HG02973 (cell line): ENCODE measurements around the gene SZRD1.

ENCODE experiments used
- ATAC-seq: cut with Tn5 transposase; IDR thresholded peaks from one replicate; pipeline ENCODE4 v1.9.1; 2021; ENCODE audit warnings: moderate library complexity; ENCODE audit not compliant: unreplicated experiment

The SZRD1 gene

GRCh38 chr1:16393570-16394521 is 26.8 kb downstream of the SZRD1 start:
- no peak for ATAC-seq

DNA sequence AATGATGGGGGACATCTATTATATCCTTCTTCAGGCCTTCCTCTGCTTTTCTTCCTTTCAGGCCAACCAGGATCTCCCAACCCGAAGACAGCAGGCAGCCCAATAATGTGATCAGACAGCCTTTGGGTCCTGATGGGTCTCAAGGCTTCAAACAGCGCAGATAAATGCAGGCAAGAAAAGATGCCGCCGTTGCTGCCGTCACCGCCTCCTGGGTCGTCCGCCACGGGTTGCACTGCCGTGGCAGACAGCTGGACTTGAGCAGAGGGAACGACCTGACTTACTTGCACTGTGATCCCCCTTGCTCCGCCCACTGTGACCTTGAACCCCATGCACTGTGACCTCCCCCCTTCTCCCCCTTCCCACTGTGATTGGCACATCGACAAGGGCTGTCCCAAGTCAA is 27.9 kb downstream of the SZRD1 start:
- ATAC-seq: no peak

DNA sequence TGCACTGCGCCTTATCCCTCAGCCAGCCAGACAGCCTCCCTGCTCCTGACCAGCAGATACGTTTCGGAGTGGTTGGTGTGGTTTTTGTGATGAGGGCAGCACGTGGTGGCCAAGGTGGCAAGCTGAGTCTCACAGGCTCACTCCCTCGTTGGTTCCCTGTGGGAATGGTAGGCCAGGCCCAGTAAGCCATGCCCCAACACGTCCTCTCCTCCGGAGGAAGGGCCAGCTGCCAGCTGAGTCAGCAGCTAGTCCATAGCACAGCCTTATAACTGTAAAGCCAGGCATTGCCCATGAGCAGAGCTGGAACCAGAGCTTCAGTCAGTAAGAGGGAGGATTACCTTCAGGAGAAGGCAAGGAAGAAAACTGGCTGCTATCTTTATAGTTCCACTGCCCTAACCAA is 29.5 kb downstream of the SZRD1 start:
- ATAC-seq: no peak

DNA sequence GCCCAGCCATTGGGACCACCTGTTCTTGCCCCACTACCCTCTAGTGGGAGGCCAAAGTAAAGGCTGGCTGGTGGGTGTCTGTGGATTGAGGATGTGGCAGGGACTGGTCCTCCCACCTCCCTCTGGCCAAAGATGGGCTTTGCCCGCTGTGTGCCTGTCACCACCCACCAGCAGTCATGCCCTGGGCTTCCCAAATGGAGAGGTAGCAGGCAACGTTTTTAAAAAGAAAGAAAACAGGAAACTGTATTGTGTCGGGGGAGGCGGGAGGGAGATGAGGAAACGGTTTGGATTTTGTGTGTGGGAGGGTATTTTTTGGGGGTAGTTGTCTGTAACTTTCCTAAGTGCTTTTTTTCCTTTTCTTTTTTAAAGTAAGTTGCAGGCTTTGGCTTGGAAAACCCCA is 30.1 kb downstream of the SZRD1 start:
- ATAC-seq: no peak

DNA sequence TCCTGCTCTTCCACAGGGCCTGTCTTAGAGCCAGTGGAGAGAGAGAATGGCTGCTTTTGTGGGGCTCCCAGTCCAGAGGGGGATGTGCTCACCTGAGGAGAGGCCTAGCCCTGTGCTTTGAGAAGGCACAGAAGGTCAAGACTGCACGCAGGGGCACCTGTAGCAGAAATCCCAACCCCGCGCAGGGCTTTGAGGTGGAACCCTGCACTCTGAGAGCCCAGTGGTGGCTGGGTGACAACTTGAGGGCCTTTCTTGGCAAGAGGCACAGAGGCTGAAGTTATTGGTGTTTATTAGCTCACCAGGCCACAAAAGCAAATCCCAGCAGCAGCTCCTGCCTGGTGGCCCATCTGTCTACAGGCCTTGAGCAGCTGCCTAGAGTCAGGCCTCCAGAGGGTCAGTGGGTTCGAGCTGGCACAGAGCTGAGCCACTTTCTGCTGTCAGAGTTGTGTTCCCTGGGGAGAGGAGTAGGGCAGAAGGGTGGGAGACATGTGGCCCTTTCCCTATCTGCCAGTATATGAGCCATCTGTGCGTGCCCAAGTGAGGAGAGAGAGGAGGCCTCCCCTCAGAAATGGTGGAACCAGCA is 31.4 kb downstream of the SZRD1 start:
- ATAC-seq: no peak

DNA sequence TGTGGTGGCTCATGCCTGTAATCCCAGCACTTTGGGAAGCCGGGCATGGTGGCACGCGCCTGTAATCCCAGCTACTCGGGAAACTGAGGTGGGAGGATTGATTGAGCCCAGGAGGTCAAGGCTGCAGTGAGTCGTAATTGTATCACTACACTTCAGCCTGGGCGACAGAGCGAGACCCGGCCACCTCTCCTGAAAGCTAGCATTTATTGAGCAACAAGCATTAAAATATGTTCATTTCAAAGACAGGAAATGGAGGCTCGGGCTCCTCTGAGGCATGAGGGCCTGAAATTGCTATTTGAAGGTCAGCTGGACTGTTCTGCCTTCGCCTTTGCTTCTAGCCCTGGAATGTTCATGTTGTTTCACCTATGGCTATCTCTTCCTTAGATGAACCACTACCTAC is 35.7 kb downstream of the SZRD1 start:
- no peak for ATAC-seq

DNA sequence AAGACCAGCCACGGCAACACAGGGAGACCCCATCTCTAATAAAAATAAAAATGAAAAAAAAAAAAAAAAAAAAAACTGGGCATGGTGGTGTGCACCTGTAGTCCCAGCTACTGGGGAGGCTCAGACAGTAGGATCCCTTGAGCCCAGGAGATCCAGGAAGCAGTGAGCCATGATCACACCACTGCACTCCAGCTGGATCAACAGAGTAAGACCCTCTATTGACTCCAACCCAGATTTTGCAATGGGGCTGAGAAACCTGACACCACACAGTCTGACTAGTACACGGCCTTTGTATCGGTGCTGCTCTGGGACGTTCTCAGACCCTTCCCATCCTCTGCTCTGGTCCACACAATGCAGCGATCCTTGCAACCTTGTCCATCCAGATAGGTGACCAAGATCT is 38.4 kb downstream of the SZRD1 start:
- no peak for ATAC-seq

GRCh38 chr1:16406868-16407267 is 39.8 kb downstream of the SZRD1 start:
- ATAC-seq: no peak

DNA sequence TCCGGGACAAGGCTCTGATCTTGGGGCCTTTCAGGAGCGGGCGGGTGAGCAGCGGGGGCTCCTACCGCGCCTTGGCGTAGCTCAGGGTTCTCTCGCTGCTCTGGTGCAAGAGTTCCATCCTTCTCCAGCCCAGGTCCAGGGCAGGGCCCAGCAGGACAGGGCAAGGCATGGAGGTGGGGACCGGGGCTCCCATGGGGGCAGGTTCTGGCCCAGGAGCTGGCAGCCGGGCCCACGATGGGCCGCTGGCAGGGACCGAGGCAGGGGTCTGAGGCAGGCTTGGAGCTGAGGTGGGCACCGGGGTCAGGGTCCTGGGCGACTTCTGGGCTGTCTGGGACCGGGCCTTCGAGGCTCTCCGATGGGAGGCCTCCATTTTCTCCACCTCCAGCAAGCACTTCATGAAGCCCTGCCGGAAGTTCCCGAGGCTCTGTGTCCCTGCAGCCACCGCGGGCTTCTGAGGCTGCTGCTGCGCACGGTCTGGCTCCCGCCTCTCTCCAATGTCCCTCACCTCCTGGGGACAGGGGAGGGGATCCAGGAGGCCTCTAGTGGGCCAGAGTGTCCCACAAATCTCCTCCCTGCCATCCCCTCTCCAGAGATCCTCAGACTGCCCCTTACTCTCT is 42.6 kb downstream of the SZRD1 start:
- ATAC-seq: no peak

DNA sequence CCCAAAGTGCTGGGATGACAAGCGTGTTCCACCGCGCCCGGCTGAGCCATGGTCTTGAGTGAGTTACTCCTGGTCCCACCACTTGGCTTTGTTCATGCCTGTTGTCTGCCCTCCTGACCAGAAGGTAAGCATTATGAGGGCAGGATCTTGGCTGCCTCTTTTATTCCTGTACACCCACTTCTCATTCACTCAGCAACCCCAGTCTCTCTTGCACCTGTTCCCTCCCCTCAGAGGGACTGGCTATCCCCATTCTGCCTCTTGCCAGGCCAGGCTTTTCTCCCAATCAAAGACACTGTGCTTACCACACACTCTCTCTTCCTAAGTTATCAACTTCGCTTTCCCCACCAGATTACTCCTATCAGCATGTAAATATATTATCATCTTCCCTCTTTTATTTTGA is 43.8 kb downstream of the SZRD1 start:
- no peak for ATAC-seq

GRCh38 chr1:16413191-16413590 is 46.1 kb downstream of the SZRD1 start:
- no peak for ATAC-seq

- no peak for ATAC-seq
Measured at GRCh38 chr1:16418823-16419425, 51.9 kb downstream of the SZRD1 start.

DNA sequence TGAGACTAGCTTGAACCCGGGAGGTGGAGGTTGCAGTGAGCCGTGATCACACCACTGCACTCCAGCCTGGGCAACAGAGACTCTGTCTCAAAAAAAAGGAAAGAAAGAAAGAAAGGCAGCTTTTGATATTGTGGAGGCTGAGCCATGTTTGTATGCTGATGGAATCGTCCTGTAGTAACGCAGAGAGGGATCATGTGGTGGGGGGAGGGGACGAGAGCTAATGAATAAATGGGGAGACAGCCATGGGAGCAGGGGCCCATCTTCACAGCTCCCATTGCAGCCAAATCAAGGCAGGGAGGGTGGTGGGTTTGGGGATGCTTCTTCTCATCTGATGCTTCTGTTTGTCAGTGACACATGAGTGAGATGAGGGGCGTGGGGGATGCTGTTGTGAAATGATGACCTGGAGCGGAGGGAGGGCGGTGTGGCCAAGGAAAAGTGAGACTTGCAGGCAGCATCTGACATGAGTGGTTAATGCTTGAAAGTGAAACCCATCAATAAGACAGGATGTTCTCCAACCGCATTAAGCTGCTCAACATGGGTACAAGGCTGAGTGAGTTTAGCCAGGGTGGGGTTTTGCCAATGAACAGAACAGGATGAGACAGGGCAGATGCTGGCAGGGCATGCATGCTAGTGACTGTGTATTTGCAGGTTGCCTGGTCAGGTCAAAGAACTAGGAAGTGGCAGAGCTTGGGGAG is 53.5 kb downstream of the SZRD1 start:
- ATAC-seq: peak; percentile 67

GRCh38 chr1:16421201-16421600 is 54.2 kb downstream of the SZRD1 start:
- ATAC-seq: no peak

GRCh38 chr1:16422041-16422440 is 55.0 kb downstream of the SZRD1 start:
- ATAC-seq: no peak

DNA sequence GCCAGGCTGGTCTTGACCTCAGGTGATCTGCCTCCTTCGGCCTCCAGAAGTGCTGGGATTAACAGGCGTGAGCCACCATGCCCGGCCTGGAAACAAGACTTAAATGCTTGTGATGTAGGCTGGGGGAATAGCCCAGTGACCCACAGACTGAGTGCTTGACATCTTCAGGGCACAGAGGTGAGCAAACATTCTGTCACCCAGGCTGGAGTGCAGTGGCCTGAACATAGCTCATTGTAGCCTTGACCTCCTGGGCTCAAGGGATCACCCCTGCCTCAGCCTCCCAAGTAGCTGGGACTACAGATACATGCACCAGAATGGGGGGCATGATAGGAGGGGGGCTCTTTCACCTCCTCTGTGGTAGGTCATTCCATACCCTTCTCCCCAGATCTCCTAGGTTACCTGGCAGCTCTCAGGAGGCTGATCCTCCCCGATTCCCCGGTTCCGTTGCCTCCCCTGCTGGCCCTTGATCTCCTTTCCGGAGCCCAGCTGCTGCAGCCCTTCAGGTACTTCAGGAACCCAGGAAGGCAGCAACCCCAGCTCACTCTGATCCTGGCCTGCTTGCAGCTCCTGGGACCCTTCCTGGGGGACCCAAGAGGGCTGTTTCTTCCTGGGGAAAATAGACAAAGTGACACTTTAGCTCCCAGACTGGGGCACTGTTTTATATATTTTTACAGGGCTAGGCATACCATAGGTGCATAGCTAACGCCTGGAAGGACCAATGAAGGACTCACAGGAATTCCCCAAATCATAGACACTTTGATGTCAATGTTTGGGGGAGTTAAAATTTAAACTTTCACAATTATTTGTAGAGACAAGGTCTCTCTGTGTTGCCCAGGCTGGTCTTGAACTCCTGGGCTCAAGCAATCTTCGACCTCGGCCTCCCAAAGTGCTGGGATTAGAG is 58.3 kb downstream of the SZRD1 start:
- no peak for ATAC-seq

DNA sequence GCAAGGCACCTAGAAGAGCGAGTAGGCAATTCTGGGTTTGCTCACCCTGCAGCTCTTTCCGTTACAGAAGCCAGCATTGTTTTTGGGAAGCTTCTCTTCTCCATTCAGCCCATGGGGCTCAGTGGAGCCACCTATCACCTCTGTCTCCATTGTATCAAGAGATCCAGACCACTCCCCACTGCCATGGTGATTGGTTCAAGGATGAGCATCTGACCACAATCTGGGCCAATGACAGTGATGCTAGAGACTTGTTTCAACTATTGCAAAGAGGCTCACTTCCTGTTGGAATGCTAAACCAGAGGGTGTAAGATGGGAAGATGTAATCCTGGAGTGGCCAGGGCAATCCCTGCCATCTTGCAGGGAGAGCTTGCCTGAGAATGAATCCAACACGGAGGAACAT is 63.6 kb downstream of the SZRD1 start:
- ATAC-seq: no peak

DNA sequence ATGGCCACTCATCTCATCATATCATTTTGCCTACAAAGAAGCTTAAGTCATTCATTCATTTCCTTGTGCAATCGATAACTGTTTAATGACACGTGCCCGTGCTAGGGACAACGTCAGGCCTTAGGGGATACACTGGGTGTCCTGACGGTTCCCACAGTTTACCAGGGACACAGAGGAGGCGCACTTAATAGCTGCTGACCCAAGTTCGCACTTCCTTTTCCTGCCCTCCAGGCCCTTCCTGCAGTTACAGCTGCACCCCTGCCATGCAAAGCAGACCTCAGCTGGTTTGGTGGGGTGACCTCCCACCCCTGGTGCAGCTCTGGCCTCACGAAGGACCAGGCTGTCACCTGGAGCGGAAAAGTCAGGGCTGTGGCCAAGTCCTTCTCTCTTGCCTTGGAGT is 66.0 kb downstream of the SZRD1 start:
- ATAC-seq: no peak

DNA sequence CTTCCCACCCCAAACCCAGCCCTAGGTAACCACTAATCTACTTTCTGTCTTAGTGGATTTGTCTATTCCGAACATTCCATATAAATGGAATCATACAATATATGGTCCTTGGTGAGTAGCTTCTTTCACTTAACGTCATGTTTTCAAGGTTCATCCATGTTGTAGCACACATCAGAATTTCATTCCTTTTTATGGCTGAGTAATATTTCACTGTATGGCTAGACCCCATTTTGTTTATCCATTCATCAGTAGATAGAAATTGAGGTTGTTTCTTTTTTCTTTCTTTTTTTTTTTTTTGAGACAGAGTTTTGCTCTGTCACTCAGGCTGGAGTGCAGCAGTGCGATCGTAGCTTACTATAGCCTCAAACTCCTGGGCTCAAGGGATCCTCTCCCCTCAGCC is 67.0 kb downstream of the SZRD1 start:
- no peak for ATAC-seq

- no peak for ATAC-seq
Measured at GRCh38 chr1:16434501-16434900, 67.5 kb downstream of the SZRD1 start.
